ENCODE data around the gene ANXA2R.
"Not testable (repeated sequence)": the region's sequence is repeated elsewhere in the genome, so short reads cannot be mapped to it uniquely, and the experiment has no call there.

The ANXA2R gene

GRCh38 chr5:43027054-43027785 lies 12.9 kb downstream of the ANXA2R start:
- DNase-seq = no peak

DNA sequence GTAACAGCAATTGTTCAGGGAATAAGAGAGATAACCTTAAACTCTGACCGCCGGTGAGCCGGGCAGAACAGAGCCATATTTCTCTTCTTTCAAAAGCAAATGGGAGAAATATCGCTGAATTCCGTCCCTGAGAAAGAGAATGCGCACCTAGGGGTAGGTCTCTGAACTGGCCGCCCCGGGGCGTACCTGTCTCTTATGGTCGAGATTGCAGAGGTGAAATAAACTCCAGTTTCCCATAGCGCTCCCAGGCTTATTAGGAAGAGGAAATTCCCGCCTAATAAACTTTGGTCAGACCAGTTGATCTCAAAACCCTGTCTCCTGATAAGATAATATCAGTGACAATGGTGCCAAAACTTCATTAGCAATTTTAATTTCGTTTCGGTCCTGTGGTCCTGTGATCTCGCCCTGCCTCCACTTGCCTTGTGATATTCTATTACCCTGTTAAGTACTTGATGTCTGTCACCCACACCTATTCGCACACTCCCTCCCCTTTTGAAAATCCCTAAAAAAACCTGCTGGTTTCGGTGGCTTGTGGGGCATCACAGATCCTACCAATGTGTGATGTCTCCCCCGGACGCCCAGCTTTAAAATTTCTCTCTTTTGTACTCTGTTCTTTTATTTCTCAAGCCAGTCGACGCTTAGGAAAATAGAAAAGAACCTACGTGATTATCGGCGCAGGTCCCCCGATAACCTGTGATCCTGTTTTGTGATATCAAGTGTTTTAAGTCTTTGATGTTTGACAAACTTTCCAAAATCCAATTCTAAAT lies 14.8 kb downstream of the ANXA2R start:
- not testable (repeated sequence) for DNase-seq

- no peak for DNase-seq
These were observed 15.9 kb downstream of the ANXA2R start for GRCh38 chr5:43024217-43024616.

DNA sequence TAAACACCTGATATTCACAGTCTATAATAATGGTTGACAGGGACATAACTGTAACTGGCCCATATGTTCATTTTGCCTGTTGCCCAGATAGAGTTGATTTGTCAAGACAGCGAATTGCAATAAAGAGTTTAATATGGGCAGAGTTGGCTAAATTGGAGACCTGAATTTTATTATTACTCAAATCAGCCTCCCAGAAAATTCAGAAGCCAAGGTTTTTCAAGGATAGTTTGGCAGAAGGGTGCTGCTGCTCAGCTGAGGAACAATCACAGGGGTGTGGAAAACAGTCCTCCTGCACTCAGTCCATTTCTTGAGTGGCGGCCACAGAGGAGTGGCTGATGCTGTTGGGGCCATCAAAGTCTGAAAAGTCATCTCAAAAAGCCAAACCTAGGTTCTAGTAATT lies 19.0 kb downstream of the ANXA2R start:
- no peak for DNase-seq

DNA sequence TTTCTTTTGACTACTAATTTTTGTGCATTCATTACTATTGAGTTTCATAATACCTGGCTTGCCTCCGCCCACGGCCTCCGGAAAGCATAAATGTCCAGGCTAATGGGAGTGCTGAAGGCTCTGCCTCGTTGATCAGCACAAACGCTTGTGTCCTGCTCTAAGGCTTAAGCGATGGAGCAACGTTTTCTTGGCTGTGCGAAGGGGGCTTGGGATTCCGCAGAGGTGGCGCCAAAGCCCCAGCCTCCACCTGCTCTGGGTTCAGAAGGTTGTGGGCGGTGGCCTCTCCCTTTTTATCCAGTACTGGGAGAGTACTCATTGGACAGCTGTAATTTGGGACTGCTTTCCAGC lies 19.7 kb downstream of the ANXA2R start:
- no peak for DNase-seq

DNA sequence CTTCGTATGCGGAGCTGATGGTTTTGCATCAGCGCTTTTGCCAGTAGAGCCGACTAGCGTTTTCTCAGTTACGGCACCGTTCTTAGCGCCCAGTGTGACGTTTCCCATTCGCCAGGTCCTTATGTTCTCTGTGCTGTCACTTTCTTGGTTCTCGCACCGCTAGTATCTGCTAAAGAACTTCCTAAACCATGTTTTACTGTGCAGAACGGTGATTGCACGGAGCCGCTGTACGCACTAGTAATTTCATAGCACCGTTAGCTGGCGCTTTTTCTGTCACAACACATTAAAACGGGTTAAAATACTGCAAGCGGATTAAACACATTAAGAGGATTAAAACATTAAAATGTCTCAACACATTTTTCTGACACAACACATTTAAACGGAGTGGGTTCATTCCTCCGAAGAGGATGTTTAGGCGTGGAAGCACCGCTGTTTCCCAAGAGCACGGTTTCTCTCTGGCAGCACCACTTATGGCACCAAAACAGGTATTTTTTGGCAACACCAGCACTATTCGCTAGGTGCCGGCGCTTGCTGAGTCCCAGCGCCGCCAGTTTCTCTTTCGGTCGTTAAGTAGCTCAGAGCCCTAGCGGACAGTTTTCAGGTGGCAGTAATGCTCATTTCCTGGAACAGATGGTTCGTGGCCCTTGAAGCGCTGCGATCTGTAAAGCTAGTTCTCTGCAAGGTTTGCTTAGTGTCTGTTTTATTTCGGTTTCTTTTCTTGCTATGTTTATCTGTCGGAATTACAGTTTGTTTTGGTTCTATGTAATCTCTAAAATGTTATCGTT lies 20.3 kb downstream of the ANXA2R start:
- DNase-seq = peak; percentile 72

DNA sequence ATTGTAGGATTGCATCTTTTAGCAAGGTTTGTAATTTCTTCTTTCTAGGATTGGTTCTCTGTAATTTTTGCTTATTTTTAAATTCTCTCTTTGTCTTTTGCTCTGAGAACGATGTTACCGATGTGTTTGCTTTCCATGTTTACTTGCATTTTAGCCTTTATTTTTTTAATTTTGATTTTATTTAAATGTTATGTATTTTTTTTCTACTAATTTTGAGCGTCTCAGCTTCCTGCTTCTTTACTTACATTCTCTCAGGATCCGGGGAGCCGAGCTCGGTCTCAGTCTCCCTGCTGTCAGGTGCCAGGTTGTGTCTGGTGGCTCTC lies 20.9 kb downstream of the ANXA2R start:
- DNase-seq = no peak

DNA sequence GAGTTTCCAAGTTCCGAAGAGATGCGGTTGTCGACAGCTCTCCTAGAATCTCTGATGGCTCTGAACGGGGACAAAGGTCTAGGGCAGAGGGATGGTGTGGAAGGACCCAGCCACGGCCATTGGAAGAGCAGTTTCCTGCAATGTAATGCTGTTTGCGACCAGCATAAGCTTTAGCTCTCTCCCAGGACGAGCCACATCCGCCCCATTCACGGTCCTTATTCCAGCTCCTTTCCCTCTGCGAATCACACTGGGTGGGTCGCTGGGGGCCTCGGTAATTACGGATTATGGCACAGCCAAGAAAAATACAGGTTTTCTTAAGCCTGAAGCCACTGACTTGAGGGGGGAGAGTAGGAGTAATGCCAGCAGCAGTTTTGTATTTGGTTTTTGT lies 22.7 kb downstream of the ANXA2R start:
- no peak for DNase-seq

DNA sequence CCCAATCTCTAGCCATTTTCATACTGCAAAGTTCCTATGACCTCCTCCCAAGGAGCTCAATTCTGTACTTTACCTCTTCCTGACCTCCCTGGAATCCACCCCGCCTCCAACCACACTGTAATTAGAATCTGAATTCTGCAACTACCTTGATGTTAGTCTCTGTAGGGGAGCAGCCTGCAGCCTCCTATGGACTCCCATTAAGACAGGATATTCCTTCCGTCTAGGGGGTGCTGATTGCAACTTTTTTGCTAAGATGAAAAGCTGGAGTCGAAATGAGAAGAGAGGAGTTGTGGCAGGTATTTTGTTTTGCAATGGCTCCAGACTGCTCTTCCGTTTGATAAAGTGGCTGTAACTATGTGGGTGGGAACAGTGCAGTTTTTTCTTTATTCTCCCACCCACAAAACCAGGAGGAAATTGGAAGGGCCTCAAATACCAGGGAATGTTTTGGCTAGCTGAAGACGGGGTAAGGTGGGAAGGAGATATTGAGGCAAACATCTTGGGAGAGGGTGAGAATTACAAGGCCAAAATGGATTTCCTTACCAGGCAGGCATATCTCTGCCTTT lies 23.8 kb downstream of the ANXA2R start:
- DNase-seq = no peak

GRCh38 chr5:43014522-43014921 lies 25.6 kb downstream of the ANXA2R start:
- DNase-seq = no peak

- DNase-seq = no peak
These were observed 29.2 kb downstream of the ANXA2R start for GRCh38 chr5:43010935-43011315.

GRCh38 chr5:43008363-43009153 lies 31.6 kb downstream of the ANXA2R start:
- DNase-seq = peak; percentile 77

DNA sequence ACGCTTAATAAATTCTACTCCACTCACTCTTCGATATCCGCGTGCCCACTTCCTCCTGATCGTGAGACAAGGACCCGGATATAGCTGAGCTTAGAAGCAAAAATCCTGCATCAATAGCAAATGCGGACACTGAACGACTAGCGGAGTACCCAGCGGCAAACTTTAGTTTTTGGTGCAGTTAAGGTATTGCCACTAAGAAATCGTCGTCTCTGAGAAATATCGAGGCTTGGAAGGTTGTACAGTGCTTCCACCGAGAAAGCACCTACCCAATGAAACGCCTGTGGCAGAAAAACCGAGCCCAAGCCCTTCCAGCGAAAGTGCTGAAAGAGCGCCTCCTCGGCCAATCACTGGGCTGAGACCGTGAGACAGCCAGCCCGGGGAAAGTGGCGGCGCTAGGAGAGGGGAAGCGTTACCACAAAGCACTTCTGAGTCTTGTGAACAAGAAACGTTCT lies 32.2 kb downstream of the ANXA2R start:
- peak; percentile 84 for DNase-seq

- peak; percentile 90 for DNase-seq
These were observed 32.7 kb downstream of the ANXA2R start for GRCh38 chr5:43007246-43007910.

DNA sequence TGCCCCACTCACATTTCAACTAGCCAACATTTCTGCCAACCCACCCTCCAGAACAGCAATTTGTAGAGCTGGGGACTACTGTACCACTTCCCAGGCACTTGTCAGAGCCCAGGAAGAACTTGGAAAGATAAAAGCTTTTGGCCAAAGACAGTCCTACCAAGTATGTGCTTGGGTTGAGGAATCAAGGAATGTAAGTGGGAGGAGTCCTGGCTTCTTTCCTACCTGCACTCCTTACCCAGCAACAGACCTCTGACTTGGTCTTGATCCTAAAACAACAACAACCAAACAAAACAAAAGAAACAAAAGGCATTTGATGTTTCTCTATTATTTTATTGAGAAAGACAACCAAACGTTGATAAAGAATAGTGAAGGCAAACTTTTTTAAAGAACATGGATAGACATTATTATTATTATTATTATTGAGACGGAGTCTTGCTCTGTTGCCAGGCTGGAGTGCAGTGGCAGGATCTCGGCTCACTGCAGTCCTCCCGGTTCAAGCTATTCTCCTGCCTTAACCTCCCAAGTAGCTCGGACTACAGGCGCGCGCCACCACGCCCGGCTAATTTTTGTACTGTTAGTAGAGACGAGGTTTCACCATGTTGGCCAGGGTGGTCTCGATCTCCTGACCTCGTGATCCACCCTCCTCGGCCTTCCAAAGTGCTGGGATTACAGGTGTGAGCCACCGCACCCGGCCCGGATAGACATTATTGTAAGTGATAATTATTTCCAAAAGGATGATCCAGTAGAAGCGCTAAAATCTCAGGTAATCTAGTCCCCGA lies 33.5 kb downstream of the ANXA2R start:
- no peak for DNase-seq

GRCh38 chr5:43005031-43005430 lies 35.1 kb downstream of the ANXA2R start:
- no peak for DNase-seq

DNA sequence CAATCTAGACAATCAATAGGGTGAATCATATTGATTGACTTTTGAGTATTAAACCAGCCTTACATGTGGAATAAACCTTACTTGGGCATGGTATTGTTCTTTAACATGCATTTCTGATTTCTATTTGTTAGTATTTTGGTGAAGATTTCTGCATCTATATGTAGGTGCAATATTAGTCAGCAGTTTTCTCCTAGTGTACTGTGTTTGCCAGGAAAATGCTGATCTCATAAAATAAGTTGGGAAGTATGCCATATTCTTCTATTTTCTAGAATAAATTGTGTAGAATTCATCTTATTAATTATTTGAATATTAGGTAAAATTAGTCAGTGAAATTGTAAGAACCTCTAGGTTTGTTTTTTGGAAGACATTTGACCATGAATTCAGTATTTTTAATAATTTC lies 38.4 kb downstream of the ANXA2R start:
- DNase-seq = no peak

DNA sequence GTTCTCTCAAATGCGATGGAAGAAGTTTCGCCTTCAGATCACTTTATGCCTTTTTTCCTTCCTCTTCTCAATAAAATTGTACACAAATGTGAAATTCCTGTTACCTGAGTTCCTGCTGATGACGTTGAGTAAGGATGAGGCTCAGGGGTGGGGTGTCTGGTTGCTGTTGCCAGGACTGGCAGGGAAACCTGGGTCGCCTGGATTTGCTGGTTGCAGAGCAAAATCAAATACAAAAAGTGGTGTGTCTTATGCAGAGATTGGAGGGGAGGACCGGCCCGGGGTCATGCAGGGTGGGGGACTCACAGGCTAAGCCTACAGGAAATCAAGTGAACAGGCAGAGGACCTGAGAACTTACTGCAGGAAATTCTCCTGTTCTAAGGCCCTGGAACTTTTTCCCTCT lies 39.2 kb downstream of the ANXA2R start:
- DNase-seq = no peak

- no peak for DNase-seq
These were observed 39.8 kb downstream of the ANXA2R start for GRCh38 chr5:43000111-43000840.

DNA sequence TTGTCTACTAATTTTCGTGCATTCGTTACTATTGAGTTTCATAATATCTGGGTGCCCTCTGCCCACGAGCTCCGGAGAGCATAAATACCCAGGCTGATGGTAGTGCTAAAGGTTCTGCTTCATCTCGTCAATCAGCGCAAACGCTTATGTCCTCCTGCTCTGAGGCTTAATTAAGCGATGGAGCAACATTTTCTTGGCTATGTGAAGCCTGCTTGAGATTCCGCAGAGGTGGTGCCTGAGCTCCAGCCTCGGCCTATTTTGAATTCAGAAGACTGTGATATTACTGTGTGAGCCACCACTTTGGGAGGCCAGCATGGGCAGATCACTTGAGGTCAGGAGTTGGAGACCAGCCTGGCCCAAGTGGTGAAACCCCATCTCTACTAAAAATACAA lies 44.8 kb downstream of the ANXA2R start:
- no peak for DNase-seq

Data from GF-D8 (cell line).